GM18507 (cell line): Measurements from ENCODE around the gene SLF1.
"Not testable (repeated sequence)": the region's sequence is repeated elsewhere in the genome, so short reads cannot be mapped to it uniquely, and the experiment has no call there.

Experiments used
- DNase-seq: peaks from one replicate; pipeline ENCODE4 v3.0.0; 2011; ENCODE audit warnings: low read depth; ENCODE audit not compliant: insufficient read length; ENCODE audit errors: extremely low spot score
- FAIRE-seq: peaks from 2 replicates; lab custom pipeline; 2011; peaks lifted over from hg19 to GRCh38; lab: Jason Lieb, UNC

SLF1 gene

GRCh38 chr5:94618493-94619328 lies at the start of gene SLF1, which contains the start of gene KIAA0825:
SLF1 (plus strand) TSS chr5:94618669; CDS start chr5:94628811, 10,142 bp downstream.
KIAA0825 (minus strand) TSS chr5:94618604; CDS start chr5:94537126, 81,478 bp downstream.
- peak; percentile 98 for FAIRE-seq

GRCh38 chr5:94571415-94571814 lies 47.1 kb upstream of the SLF1 start:
- no peak for FAIRE-seq
- DNase-seq, result no peak

More at GRCh38 chr5:94618493-94619328, at the start of gene SLF1, which contains the start of gene KIAA0825:
- DNase-seq, result peak; percentile 75

- not testable (repeated sequence) for DNase-seq, FAIRE-seq
Measured at GRCh38 chr5:94573349-94573748, 45.1 kb upstream of the SLF1 start.

DNA sequence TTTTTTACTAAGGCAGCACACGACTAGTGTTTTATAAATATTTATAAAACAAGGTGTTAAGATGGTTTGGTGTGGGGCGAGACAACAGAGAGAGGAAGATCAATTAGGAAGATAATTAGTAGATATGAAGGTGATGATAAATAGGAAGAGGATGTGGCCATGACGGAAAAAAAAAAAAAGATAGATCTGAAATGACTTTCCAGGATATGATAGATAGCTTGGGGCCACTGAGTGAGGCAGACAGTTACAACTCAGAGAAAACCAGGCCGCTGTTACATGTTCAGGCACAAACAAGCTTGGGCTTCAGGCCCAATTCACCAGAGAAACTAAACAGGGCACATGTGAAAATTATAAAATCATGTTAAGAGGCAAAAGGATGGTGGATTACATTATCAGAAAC lies 43.3 kb upstream of the SLF1 start:
- no peak for DNase-seq
- no peak for FAIRE-seq

- DNase-seq (peak; percentile 7), FAIRE-seq (peak; percentile 81)
Measured at GRCh38 chr5:94577466-94578245, 40.8 kb upstream of the SLF1 start.

DNA sequence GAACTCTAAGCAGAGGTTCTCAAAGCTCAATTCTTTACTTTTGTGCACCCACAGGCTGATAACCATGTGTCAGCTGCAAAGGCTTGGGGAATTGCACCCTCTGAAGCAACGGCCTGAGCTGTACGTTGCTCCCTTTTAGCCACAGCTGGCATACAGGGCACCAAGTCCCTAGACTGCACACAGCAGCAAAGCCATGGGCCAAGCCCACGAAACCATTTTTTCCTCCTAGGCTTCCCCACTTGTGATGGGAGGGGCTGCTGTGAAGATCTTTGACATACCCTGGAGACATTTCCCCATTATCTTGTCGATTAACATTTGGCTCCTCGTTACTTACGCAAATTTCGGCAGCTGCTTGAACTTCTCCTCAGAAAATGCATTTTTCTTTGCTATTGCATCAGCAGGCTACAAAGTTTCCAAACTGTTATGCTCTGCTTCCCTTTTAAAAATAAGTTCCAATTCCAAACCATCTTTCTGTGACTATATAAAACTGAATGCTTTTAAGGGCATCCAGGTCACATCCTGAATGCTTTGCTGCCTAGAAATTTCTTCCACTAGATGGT lies 23.1 kb upstream of the SLF1 start:
- no peak for DNase-seq
- no peak for FAIRE-seq

GRCh38 chr5:94613583-94613982 lies 4.9 kb upstream of the SLF1 start:
- FAIRE-seq (peak; percentile 53), DNase-seq (no peak)

- DNase-seq (no peak), FAIRE-seq (no peak)
Measured at GRCh38 chr5:94614156-94614805, 4.2 kb upstream of the SLF1 start.

DNA sequence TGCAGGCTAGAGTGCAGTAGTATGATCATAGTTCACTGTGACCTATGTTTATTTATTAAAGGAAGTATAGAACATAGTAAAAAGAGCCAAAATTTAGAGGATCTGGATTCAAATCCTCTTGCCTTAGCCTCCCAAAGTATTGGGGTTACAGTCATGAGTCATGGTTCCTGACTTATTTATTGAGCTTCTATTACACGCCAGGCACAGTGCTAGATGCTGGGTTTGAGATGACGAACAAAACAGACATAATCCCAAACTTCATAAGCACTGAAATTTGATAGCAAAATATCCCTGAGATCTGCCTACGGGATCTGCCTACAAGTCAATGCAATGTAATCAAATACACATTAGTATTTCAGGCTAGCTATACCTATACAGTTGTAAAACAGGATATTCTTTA lies 2.6 kb upstream of the SLF1 start:
- DNase-seq (no peak), FAIRE-seq (no peak)

DNA sequence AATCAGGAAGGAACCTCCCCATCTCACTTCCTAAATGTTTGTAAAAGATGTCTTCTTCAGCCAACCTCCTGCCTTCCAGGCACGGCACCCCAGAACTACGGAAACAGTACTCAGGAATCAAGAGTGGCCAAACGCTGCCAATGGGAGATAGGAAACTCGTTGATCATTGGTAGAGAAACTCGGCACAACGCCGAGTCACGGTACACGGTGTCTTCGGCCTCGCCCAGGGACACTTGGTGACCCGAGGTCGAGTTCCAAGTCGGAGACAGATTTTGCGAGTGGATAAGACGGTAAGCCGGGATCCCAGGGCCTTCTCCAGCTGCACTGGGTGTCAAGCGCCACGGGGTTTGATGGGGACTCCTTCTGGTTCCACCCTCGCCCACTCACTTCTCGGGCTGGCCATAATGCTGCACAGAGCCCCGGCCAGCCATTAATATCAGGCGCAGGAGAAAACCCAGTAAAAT lies 408 bp upstream of the SLF1 start:
- DNase-seq, result no peak
- FAIRE-seq, result no peak

GRCh38 chr5:94620256-94620655 lies 1.8 kb downstream of the SLF1 start:
- DNase-seq (no peak), FAIRE-seq (no peak)

DNA sequence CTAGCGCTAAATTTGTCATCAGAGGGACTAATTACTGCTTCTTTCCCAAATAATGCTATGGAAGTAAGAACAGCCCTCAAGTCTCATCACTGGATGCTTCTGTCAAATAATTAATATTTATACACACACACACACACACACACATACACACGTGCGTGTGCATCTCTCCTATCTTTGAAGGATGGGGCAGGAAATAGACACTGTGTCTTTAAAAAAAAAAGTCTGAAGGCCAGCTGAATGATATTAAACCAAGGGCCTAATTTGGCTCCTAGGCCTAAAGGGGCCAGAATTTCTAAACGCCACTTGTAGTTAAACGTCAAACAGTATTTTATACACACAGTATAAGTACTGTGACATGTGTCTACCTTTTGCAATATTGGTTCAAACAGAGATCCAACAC lies 3.3 kb downstream of the SLF1 start:
- FAIRE-seq, result no peak
- DNase-seq, result no peak

GRCh38 chr5:94623011-94623410 lies 4.5 kb downstream of the SLF1 start:
- no peak for FAIRE-seq
- no peak for DNase-seq

DNA sequence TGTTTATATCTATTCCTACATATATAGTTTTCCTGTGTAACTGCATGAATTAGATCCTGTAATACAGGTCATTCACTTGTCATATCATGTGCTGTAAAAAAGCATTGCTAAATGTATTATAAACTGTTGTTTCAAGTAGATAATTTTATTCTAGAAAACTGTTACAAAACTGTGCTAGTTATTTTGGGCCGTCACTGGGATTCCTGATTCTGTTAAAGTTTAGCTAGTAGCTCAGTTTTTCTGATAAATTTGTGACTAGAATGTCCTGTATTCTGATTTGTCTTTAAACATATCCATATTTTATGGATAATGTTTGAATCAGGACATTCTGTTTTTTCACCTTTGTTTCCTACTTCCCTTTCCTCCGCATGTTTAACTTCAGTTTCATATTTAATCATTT lies 5.4 kb downstream of the SLF1 start:
- FAIRE-seq, result peak; percentile 74
- DNase-seq, result no peak

DNA sequence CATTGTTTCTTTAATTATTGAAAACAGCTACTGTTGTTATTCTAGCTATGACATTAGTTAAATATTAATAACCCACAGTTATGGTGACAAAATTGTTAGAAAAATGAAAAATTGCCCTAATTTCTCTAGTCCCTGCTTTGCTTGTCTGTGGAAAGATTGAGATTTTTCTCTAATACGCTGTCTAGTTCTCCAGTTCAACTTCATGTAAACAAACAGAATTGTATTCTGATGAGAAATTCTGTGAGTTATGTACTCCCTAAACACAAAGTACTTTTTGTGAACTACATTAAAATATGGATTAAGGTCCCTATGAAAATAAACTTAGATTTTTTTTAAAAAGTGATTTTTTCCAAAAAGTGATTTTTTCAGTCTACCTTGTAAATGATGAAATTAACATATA lies 8.7 kb downstream of the SLF1 start:
- FAIRE-seq (no peak), DNase-seq (no peak)

- DNase-seq (no peak), FAIRE-seq (peak; percentile 80)
Measured at GRCh38 chr5:94632024-94632423, 13.6 kb downstream of the SLF1 start.

DNA sequence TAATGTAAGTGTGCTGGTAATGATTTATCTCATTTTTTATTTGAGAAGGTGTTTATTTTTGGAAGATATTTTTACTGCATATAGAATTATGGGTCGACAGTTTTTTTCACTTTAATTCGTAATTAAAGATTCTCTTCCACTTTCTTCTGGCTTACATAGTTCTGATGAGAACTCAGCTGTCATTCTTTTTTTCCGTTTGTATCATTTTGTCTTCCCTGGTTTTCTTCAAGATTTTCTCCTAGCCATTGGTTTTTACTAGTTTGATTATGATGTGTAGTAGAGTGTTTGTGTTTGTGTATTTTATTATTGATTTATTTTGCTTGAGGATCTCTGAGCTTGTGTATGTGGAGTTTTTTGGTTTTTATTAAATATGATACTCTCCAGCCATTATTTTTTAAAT lies 21.7 kb downstream of the SLF1 start:
- no peak for FAIRE-seq

DNA sequence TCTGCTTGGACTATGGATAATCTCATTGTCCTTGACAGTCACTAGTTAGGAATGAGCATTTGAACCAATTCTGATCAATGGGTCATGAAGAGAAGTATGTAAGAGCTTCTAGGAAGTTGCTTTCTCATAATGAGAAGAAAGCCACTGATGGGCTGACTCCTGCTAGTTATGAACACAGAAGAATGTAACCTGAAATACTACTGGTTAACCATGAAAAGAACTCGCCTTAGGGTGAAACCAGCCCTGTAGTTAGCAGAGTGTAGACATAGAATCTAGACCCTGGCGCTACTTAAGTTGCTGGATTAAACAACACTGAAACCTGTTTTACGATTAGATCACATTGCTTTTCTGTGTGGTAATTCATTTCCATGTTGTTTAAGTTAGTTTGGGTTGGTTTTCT lies 26.6 kb downstream of the SLF1 start:
- DNase-seq (no peak), FAIRE-seq (no peak)

More for the DNA sequence above, 21.7 kb downstream of the SLF1 start:
- DNase-seq, result no peak

DNA sequence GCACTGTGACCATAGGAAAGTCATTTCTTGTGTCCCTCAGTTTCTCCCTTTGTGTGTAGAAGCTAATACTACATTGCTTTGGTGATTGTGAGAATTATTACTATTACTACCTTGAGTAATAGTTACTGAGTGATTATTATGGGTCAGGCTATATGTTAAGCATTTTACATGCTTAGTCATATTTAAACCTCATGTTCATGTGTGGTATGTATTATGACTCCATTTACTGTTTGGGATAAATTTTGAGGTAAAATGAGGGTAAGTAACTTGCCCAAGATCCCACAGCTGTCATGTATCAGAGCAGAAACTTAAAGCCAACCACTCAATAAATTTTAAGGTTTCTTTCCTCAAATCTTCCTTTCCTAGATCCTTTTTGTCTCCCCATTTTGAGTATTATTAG lies 28.3 kb downstream of the SLF1 start:
- FAIRE-seq, result no peak
- no peak for DNase-seq

GRCh38 chr5:94649874-94650273 lies 31.4 kb downstream of the SLF1 start:
- DNase-seq, result no peak
- no peak for FAIRE-seq
